Measurements from ENCODE around the gene C12orf42. TPM values are rescaled to one million over a fixed set of nuclear protein-coding genes. Genes with fewer than 3 reads are reported as not detected.

The C12orf42 gene
- total RNA-seq, 1 experiment from 2014 or later = not detected

GRCh38 chr12:103354403-103354802, 141.4 kb downstream of the C12orf42 start:
- intact Hi-C loops (cut with micrococcal nuclease; ENCODE audit: unreplicated experiment) = no loop called here
- Histone ChIP-seq H3K9me3 (ENCODE audit: insufficient read depth, low read depth) (no peaks in the 10 kb centered on the region), H3K9me2 (ENCODE audit: insufficient read depth) (no peaks in the 10 kb centered on the region; the same call in 1 of the 2 replicates), H3K4me2 (no peak overlapping the region), H3K79me2 (ENCODE audit: low read depth) (no peaks in the 10 kb centered on the region), H3K36me3 (ENCODE audit: low read depth) (no peaks in the 10 kb centered on the region), H3F3A (ENCODE audit: insufficient read depth, low read depth) (no peaks in the 10 kb centered on the region), H3K27ac (no peak overlapping the region), H3K4me1 (replicated peaks; ENCODE audit: insufficient read depth) (no peaks in the 10 kb centered on the region), H3K27me3 (ENCODE audit: insufficient read depth, low read depth) (0 out of 2 replicates have a peak, but pooled peaks cover 5% of the 10 kb centered on the region), H3K4me3 (no peak overlapping the region), H4K20me1 (ENCODE audit: insufficient read depth) (no peaks in the 10 kb centered on the region; the same call in 1 of the 2 replicates), H2AFZ (no peak overlapping the region)
- DNase-seq = no peak
- POLR2A ChIA-PET (ENCODE audit: unreplicated experiment) = no interaction called here
- no TSS peak for BruUV-seq (replicated peaks)
- TF ChIP-seq CTCF (conservative IDR thresholded peaks at IDR 0.05) = no peak
- CTCF ChIA-PET = no interaction called here

GRCh38 chr12:103353913-103354312, 141.9 kb downstream of the C12orf42 start:
- H3K4me1 ChIP-seq (replicated peaks; ENCODE audit: insufficient read depth) = no peaks in the 10 kb centered on the region
- 0 out of 2 replicates have a peak, but pooled peaks cover 5% of the 10 kb centered on the region for H3K27me3 ChIP-seq (ENCODE audit: insufficient read depth, low read depth)
- H3K4me3 ChIP-seq = no peak overlapping the region
- TF ChIP-seq EZH2 (IDR thresholded peaks at IDR 0.05; ENCODE audit: low read depth) (no peak), CTCF (conservative IDR thresholded peaks at IDR 0.05) (no peak)
- ChIA-PET CTCF (no interaction called here), POLR2A (ENCODE audit: unreplicated experiment) (no interaction called here)
- no peak overlapping the region for H3K27ac ChIP-seq
- no peaks in the 10 kb centered on the region for H3K79me2 ChIP-seq (ENCODE audit: low read depth)
- DNase-seq = no peak
- H3K9me2 ChIP-seq (ENCODE audit: insufficient read depth) = no peaks in the 10 kb centered on the region; the same call in 1 of the 2 replicates
- no peaks in the 10 kb centered on the region for H3F3A ChIP-seq (ENCODE audit: insufficient read depth, low read depth)
- H3K36me3 ChIP-seq (ENCODE audit: low read depth) = no peaks in the 10 kb centered on the region
- no peaks in the 10 kb centered on the region for H3K9me3 ChIP-seq (ENCODE audit: insufficient read depth, low read depth)
- no peak overlapping the region for H2AFZ ChIP-seq
- H4K20me1 ChIP-seq (ENCODE audit: insufficient read depth) = no peaks in the 10 kb centered on the region; the same call in 1 of the 2 replicates
- no TSS peak for BruUV-seq (replicated peaks)
- intact Hi-C loops (cut with micrococcal nuclease; ENCODE audit: unreplicated experiment) = no loop called here
- H3K4me2 ChIP-seq = no peak overlapping the region

- intact Hi-C loops (cut with micrococcal nuclease; ENCODE audit: unreplicated experiment) = no loop called here
- no peak overlapping the region for H3K27ac ChIP-seq
- TF ChIP-seq EZH2 (IDR thresholded peaks at IDR 0.05; ENCODE audit: low read depth) (no peak), CTCF (conservative IDR thresholded peaks at IDR 0.05) (no peak)
- no peaks in the 10 kb centered on the region; the same call in 1 of the 2 replicates for H4K20me1 ChIP-seq (ENCODE audit: insufficient read depth)
- H3K4me3 ChIP-seq = no peak overlapping the region
- no peaks in the 10 kb centered on the region; the same call in 1 of the 2 replicates for H3K9me2 ChIP-seq (ENCODE audit: insufficient read depth)
- H3F3A ChIP-seq (ENCODE audit: insufficient read depth, low read depth) = no peaks in the 10 kb centered on the region
- DNase-seq = no peak
- no peaks in the 10 kb centered on the region for H3K4me1 ChIP-seq (replicated peaks; ENCODE audit: insufficient read depth)
- H2AFZ ChIP-seq = no peak overlapping the region
- no peak overlapping the region for H3K4me2 ChIP-seq
- ChIA-PET CTCF (no interaction called here), POLR2A (ENCODE audit: unreplicated experiment) (no interaction called here)
- H3K36me3 ChIP-seq (ENCODE audit: low read depth) = no peaks in the 10 kb centered on the region
- H3K79me2 ChIP-seq (ENCODE audit: low read depth) = no peaks in the 10 kb centered on the region
- no TSS peak for BruUV-seq (replicated peaks)
- no peaks in the 10 kb centered on the region for H3K9me3 ChIP-seq (ENCODE audit: insufficient read depth, low read depth)
- H3K27me3 ChIP-seq (ENCODE audit: insufficient read depth, low read depth) = 0 out of 2 replicates have a peak, but pooled peaks cover 5% of the 10 kb centered on the region
These were observed 145.7 kb downstream of the C12orf42 start for GRCh38 chr12:103350116-103350515.
